Measurements from ENCODE around the gene EHBP1L1. TPM values are rescaled to one million over a fixed set of nuclear protein-coding genes. Genes with fewer than 3 reads are reported as not detected.

EHBP1L1 gene
- total RNA-seq, 1 experiment from 2014 or later = 15.3 TPM

Small RNA genes within 50 kb of the gene (small RNA-seq; reads per million reads assigned to genes)
- gene AP001362.1 = 0 reads per million in 2 experiments
- gene MIR4690 = 0 reads per million in 2 experiments

Other genes with a start within 250 kb of the EHBP1L1 start
- 26.6 and 28.0 TPM in 2 replicates for gene DPF2, start 242.2 kb upstream of the EHBP1L1 start, total RNA-seq (2014; rRNA removed; shearing (Covaris generic))
- 0.25 and 0.26 TPM in 2 replicates for gene TIGD3, start 221.3 kb upstream of the EHBP1L1 start, total RNA-seq (2014; rRNA removed; shearing (Covaris generic))
- 2.0 and 4.0 TPM in 2 replicates for gene SLC25A45, start 193.4 kb upstream of the EHBP1L1 start, total RNA-seq (2014; rRNA removed; shearing (Covaris generic))
- gene FRMD8, start 189.4 kb upstream of the EHBP1L1 start, total RNA-seq (2014; rRNA removed; shearing (Covaris generic)) = 14.4 and 15.1 TPM in 2 replicates
- gene NEAT1, start 153.3 kb upstream of the EHBP1L1 start, total RNA-seq (2014; rRNA removed; shearing (Covaris generic)) = 50.1 and 58.2 TPM in 2 replicates
- 1,855 and 2,221 TPM in 2 replicates for gene MALAT1, start 77.0 kb upstream of the EHBP1L1 start, total RNA-seq (2014; rRNA removed; shearing (Covaris generic))
- gene SCYL1, start 51.0 kb upstream of the EHBP1L1 start, total RNA-seq (2014; rRNA removed; shearing (Covaris generic)) = 45.0 and 47.3 TPM in 2 replicates
- 13.9 and 23.9 TPM in 2 replicates for gene LTBP3, start 17.7 kb upstream of the EHBP1L1 start, total RNA-seq (2014; rRNA removed; shearing (Covaris generic))
- 14.9 and 20.6 TPM in 2 replicates for gene ZNRD2, start 5.6 kb upstream of the EHBP1L1 start, total RNA-seq (2014; rRNA removed; shearing (Covaris generic))
- gene FAM89B, start 3.5 kb upstream of the EHBP1L1 start, total RNA-seq (2014; rRNA removed; shearing (Covaris generic)) = 6.6 and 11.5 TPM in 2 replicates
- gene KCNK7, start 19.7 kb downstream of the EHBP1L1 start, total RNA-seq (2014; rRNA removed; shearing (Covaris generic)) = not detected in 2 replicates
- 15.9 and 19.2 TPM in 2 replicates for gene MAP3K11, start 38.2 kb downstream of the EHBP1L1 start, total RNA-seq (2014; rRNA removed; shearing (Covaris generic))
- 12.3 and 13.8 TPM in 2 replicates for gene PCNX3, start 39.7 kb downstream of the EHBP1L1 start, total RNA-seq (2014; rRNA removed; shearing (Covaris generic))
- gene SIPA1, start 62.0 kb downstream of the EHBP1L1 start, total RNA-seq (2014; rRNA removed; shearing (Covaris generic)) = 6.0 and 9.5 TPM in 2 replicates
- 31.5 and 34.7 TPM in 2 replicates for gene RELA, start 86.9 kb downstream of the EHBP1L1 start, total RNA-seq (2014; rRNA removed; shearing (Covaris generic))
- gene KAT5, start 136.2 kb downstream of the EHBP1L1 start, total RNA-seq (2014; rRNA removed; shearing (Covaris generic)) = 32.7 and 35.9 TPM in 2 replicates
- gene RNASEH2C, start 144.7 kb downstream of the EHBP1L1 start, total RNA-seq (2014; rRNA removed; shearing (Covaris generic)) = 13.9 and 15.4 TPM in 2 replicates
- 7.6 and 8.3 TPM in 2 replicates for gene AP5B1, start 204.9 kb downstream of the EHBP1L1 start, total RNA-seq (2014; rRNA removed; shearing (Covaris generic))
- gene OVOL1, start 211.0 kb downstream of the EHBP1L1 start, total RNA-seq (2014; rRNA removed; shearing (Covaris generic)) = not detected in 2 replicates